Epithelial cell of proximal tubule (primary cell): Measurements from ENCODE around the gene TAF9B. TPM values are rescaled to one million over a fixed set of nuclear protein-coding genes. Genes with fewer than 3 reads are reported as not detected.

Experiments
- DNase-seq: peaks from one replicate; pipeline ENCODE4 v3.0.0-alpha.2; 2011; ENCODE audit warnings: low read depth
- H3K4me3 ChIP-seq: 2 replicates; pipeline ENCODE4 v1.5.1; 2011; ENCODE audit warnings: low read depth, mild to moderate bottlenecking, low read length
- total RNA-seq: library from RNA; depleted of rRNA; stranded (reverse); fragments of >200 nt; gene quantifications from 2 replicates; pipeline ENCODE4 v1.2.3, GENCODE V29; 2015
- TF ChIP-seq, protein P1 (sequence below): conservative IDR thresholded peaks from 2 replicates; pipeline ENCODE4 v1.5.1; 2012; ENCODE audit warnings: low read depth, mild to moderate bottlenecking, low read length

The TAF9B gene
- total RNA-seq, 1 donor from 2014 or later = 18.6 TPM

DNA sequence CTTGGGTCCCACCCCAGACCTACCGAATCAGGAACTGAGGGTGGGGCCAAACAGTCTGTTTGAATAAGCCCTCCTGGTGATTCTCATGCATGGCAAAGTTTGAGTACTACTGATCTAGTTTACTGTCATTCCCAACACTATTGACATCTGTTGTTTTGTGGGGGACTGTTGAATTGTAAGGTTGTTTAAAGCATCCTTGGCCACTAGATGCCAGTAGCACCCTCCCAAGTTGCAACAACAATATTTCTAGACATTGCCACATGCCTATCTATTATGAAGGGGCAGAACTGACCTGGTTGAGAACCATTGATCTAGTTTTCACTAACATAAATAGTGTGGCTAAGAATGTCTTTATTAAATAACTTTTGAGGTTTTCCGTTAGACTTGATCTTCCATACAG is 15.1 kb downstream of the TAF9B start:
- no peak for DNase-seq
- H3K4me3 ChIP-seq = no peak overlapping the region
- TF ChIP-seq, protein P1, sequence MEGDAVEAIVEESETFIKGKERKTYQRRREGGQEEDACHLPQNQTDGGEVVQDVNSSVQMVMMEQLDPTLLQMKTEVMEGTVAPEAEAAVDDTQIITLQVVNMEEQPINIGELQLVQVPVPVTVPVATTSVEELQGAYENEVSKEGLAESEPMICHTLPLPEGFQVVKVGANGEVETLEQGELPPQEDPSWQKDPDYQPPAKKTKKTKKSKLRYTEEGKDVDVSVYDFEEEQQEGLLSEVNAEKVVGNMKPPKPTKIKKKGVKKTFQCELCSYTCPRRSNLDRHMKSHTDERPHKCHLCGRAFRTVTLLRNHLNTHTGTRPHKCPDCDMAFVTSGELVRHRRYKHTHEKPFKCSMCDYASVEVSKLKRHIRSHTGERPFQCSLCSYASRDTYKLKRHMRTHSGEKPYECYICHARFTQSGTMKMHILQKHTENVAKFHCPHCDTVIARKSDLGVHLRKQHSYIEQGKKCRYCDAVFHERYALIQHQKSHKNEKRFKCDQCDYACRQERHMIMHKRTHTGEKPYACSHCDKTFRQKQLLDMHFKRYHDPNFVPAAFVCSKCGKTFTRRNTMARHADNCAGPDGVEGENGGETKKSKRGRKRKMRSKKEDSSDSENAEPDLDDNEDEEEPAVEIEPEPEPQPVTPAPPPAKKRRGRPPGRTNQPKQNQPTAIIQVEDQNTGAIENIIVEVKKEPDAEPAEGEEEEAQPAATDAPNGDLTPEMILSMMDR = peak; percentile 40

DNA sequence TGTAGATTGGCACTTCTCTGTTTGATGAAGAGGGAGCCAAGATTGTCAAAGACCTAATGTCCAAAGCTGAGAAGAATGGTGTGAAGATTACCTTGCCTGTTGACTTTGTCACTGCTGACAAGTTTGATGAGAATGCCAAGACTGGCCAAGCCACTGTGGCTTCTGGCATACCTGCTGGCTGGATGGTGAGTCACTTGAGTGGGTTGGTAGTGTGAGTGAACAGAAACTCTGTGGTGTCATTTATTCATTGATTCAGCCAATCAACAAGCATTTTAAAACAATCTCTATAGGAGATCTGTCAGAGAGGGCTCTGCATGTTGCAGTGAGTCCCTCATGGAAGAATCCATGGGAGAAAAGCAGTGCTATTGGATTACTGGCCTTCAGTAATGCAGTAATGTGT is 16.3 kb downstream of the TAF9B start:
- TF ChIP-seq, protein P1 = no peak
- DNase-seq = no peak
- H3K4me3 ChIP-seq = no peak overlapping the region

DNA sequence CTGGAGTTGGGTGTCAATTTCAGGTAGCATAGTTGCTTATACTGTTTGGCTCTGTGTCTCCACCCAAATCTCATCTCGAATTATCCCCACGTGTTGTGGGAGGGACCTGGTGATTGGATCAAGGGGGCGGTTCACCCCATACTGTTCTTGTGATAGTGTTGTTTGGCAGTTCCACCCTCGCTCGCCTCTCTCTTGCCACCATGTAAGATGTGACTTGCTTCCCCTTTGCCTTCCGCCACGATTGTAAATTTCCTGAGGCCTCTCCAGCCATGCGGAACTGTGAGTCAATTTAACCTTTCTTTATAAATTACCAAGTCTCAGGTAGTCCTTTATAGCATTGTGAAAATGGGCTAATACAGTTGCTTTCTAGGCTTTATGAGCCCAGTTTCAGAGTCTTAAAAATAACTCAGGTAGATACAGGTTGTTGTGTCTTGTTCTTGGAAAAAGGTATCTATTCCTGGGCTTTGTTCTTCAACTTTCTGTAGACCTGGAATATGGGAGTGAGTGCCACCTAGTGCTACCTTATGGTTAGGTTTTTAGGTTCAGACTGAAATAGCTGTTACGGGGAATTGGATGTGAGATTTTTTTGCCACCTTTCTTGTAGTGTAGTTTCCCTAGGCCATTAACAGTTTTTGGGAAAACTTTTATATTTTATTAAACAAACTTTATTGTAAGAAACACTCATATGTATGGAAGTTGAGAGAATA is 19.8 kb downstream of the TAF9B start:
- no peak overlapping the region for H3K4me3 ChIP-seq
- DNase-seq = no peak
- TF ChIP-seq, protein P1 = peak; percentile 37

DNA sequence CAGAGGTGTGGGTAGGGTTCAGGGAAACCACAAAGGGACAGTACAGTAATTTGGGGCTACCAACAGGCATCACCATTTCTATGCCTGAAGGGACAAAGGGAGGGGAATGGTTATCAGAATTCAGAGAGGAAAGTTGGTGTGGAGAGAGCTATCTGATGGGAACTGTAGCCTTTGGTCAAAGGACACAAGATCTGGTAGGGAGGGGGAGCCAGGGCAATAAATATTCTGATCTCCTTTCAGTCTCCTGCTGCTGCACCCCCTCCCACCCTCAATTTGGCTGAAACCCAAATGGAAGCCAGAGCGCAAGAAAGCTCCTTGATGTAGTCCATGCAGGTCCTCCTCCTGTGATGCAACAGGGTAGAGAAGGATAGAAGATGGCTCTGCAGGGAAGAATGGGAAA is 20.8 kb downstream of the TAF9B start:
- H3K4me3 ChIP-seq = no peak overlapping the region
- no peak for DNase-seq
- TF ChIP-seq, protein P1 = no peak

DNA sequence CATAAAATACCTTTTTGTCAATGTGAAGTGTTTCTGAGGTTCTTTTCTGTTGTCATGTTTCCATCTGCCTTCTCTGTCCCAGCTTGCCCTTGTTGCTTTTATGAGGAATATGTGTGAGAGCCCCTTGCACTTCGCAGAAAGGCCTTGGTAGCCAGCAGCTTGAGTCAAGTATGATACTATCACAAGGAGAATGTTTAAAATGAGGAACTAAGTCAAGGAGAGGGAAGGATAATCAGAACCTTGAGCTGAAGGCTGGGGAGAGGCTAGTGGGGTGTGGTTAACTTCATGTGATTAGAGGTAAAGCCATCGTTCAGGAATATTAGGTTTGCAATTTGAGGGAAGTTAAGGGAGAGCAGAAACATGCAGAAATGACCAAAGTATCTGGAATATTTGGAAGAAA is 22.7 kb downstream of the TAF9B start:
- no peak overlapping the region for H3K4me3 ChIP-seq
- DNase-seq = no peak
- TF ChIP-seq, protein P1 = no peak

DNA sequence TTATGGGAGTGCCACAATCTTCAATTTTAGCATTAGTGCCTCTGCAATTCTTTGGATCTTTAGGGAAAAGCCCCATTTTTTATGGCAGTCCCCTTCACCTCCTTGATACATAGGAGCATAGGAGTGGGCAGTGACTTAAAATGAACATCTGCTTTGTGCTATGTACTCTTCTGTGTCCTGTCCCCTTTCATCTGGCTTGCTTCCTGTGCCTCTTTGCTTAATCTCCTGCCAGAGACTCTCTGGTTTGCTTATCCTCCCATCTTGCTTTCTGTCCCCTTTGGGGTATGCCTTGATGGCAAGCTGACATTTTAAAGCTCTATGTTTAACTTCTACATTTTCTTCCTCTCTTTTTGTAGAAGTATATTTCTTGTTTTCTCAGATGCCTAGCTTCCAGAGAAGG is 23.1 kb downstream of the TAF9B start:
- TF ChIP-seq, protein P1 = no peak
- H3K4me3 ChIP-seq = no peak overlapping the region
- DNase-seq = no peak
